DMS153 treated with DMSO at 0.1 percent for 48 hours (cell line): Measurements from ENCODE around the gene SOWAHD.
A peak's percentile ranks its signal among the peaks of the same experiment; 100 is the strongest.
"Not testable (repeated sequence)": the region's sequence is repeated elsewhere in the genome, so short reads cannot be mapped to it uniquely, and the experiment has no call there.

Experiments
- DNase-seq: peaks from one replicate; lab custom pipeline; 2025; ENCODE audit not compliant: unreplicated experiment; lab: John Stamatoyannopoulos, UW

Gene SOWAHD

GRCh38 chrX:119758731-119759247, 401 bp downstream of the SOWAHD start:
- peak; percentile 15 for DNase-seq

DNA sequence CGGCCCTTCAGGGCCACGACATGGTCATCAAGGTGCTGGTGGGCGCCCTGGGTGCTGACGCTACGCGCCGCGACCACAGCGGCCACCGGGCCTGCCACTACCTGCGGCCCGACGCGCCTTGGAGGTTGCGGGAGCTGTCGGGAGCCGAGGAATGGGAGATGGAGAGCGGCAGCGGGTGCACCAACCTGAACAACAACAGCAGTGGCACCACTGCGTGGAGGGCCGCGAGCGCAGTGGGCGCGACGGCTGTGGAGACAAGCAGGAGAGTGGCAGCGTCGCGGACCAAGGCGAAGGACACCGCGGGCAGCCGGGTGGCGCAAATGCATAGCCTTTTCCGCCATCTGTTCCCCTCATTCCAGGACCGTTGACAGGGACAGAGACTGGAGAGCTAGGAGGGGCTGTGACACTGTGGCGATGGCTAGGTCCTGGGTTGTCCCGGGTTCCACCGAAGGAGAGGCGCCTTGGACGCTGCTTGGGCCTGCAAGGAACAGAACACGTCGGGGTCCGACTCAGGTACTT, 919 bp downstream of the SOWAHD start:
- no peak for DNase-seq

GRCh38 chrX:119760026-119760877, 1.9 kb downstream of the SOWAHD start:
- DNase-seq = no peak

GRCh38 chrX:119762718-119763117, 4.3 kb downstream of the SOWAHD start:
- DNase-seq = no peak

DNA sequence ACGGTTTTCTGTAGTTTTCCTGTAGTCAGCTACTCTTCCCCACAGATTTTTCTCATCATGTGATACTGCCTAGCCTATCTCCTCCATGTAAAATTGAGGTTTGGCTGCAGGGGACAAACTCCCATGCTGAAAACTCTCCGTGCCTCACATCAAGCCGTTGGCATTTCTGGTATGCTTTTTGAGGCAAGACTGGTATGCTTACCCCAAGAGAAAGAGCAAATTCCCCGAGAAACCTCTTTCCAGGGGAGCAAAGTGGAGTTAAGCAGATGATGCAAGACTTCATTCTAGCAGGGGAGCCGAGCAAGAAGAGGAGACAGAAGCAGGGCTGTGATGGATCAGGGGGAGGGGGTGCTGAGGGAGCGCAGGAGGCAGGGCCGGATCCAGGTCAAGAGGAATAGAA, 4.8 kb downstream of the SOWAHD start:
- DNase-seq = no peak

- no peak for DNase-seq
These were observed 5.5 kb downstream of the SOWAHD start for GRCh38 chrX:119763836-119764387.

- not testable (repeated sequence) for DNase-seq
These were observed 10.0 kb downstream of the SOWAHD start for GRCh38 chrX:119768436-119768835.

- not testable (repeated sequence) for DNase-seq
These were observed 11.0 kb downstream of the SOWAHD start for GRCh38 chrX:119769388-119769787.

- no peak for DNase-seq
These were observed 17.3 kb downstream of the SOWAHD start for GRCh38 chrX:119775517-119776238.

- no peak for DNase-seq
These were observed 20.4 kb downstream of the SOWAHD start for GRCh38 chrX:119778829-119779228.

- DNase-seq = no peak
These were observed 24.6 kb downstream of the SOWAHD start for GRCh38 chrX:119783026-119783425.

DNA sequence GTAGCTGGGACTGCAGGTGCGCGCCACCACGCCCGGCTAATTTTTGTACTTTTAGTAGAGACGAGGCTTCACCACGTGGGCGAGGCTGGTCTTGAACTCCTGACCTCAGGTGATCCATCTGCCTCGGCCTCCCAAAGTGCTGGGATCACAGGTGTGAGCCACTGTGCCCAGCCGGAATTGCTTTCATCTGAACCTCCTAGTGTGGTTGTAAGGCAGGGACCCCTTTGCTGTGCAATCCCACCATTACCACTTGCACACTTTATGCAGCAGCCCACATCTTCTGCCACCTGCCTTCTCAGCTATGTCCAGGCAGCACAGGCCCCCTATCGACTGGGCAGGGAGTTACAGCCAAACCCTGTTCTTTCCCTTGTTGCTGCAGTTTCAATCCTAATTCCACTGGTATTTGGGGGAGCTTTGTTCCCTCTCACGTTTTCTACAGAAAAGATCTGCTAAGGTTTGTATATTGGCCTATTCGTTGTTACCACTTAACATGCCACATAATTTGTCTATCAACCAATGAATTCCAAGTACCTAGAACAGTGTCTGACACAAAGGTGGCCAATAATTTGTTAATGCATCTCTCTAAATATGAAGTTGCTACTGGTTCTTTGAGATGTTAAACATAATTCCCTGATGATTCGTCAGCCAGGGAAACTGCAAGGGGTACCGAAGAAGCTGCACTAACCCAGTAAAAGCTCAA, 26.5 kb downstream of the SOWAHD start:
- DNase-seq = no peak

DNA sequence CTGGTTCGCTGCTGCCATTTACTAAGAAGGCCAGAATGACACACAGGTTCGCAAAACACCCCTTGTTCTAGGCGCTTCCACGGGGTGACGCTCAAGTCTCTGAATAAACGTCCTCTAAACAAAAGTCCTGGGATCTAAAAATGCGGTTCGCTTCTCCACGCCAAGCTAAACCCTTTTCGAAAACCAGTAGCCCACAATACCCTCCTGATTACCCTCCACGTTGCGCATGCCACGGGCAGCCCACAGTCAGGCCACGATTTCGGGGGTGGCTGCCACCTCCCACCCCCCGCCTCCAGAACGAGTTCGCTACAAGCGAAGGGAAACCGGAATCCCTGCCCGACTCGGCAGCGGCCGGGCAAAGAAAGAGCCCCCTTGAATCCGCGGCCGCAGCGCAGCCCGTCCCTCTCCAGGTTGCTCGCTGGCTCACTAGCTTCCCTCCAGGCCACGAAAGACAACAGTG, 32.6 kb downstream of the SOWAHD start:
- peak; percentile 19 for DNase-seq

DNA sequence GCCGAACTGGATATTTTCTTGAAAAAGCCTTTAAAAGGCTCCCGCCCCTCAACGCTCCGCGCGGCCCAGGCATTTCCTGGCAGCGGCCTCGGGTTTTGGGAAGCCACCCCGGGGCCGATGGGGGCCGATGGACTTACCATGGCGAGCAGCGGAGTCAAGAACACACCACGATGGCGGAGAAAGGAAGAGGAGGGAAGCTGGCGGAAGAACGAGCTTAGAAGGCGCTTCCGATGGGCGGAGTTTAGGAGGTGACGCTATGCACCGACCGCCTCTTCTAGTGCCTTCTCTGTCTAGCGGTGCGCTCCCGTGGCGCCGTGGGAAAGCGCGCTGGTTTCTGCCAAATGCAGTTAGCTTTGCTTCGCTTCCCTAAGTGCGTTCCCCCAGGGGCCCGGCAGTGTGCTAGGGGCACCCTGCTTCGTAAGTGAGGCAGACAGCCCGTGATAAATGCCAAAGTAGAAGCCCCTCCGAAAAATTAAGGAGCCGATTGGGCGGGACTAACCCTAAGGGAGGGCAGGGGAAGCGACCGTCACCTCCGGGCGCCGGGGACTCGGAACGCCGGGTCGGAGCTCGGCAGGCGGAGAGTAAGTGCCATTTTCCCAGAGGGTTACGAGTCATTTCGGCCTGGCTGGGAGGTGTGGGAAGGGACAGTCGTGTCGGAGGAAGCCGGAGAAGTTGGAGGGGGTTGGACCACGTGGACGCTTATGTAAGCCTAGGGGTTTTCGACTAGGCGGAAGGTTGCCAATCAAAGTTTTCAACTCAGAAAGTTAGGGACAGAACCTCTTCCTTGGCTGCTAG, 33.2 kb downstream of the SOWAHD start, which contains the start of gene RPL39:
Gene RPL39 (minus strand): TSS at position 194 of the 795 bp plus-strand sequence. CDS start 54 bp downstream, at position 140.
- peak; percentile 82 for DNase-seq

DNA sequence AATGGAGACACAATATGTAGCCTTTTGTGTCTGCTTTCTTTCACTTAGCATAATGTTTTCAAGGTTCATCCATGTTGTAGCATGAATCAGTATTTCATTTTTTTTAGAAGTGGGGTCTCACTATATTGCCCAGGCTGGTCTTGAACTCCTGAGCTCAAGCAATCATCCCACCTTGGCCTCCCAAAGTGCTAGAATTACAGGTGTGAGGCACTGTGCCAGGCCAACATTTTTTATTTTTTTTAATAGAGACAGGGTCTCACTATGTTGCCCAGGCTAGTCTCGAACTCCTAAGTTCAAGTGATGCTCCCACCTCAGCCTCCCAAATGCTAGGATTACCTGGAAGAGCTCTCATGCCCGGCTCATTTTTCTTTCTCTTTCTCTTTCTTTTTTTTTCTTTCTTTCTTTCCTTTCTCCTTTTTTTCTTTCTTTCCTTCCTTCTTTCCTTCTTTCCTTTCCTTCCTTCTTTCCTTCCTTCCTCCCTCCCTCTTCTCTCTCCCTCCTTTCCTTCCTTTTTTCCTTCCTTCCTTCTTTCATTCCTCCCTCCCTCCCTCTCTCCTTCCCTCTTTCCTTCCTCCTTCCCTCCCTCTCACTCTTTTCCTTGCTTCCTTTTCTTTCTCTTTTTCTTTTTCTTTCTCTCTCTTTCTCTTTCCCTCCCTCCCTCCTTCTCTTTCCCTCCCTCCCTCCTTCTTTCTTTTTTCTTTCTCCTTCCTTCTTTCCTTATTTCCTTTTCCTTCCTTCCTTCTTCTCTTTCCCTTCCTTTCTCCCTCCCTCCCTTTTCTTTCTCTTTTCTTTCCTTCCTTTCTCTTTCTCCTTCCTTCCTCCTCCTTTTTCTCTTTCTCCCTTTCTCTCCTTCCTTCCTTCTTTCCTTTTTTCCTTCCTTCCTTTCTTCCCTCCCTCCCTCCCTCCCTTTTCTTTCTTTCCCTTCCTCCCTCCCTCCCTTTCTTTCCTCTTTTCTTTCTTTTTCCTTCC, 43.1 kb downstream of the SOWAHD start:
- DNase-seq = no peak

- no peak for DNase-seq
These were observed 44.2 kb downstream of the SOWAHD start for GRCh38 chrX:119802546-119802945.

DNA sequence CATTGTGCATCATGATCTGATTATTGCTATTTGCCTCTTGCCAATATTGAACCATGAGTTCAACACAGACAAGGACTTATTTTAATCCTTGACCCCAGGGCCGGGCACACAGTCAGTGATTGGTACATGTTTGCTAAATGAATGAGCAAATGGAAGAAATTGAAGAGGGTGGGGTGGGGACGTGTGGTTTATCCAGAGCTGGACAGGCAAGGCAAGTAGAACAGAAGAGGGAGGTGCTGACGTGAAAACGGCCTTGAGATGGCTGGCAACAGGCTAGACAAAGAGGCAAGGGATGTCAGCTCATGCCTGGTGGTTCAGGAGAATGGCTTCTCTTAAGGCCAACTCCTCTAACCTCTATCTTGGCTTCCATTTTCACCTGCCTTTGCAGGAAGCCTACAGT, 50.1 kb downstream of the SOWAHD start:
- not testable (repeated sequence) for DNase-seq

DNA sequence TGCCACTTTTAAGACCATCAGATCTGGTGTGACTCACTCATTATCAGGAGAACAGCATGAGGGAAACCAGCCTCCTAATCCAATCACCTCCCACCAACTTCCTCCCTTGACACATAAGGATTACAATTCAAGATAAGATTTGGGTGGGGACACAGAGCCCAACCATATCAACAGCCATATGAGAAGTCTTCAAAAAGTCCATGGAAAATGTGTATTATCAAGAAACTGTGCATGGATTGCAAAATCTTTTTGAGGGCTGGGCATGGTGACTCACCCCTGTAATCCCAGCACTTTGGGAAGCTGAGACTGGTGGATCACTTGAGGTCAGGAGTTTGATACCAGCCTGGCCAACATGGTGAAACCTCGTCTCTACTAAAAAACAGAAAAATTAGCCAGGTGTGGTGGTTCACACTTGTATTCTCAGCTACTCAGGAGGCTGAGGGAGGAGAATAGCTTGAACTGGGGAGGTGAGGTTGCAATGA, 50.8 kb downstream of the SOWAHD start:
- DNase-seq = no peak
